ENCODE data around the gene NEK9.

The NEK9 gene

GRCh38 chr14:75063491-75064204, 63.2 kb downstream of the NEK9 start, which contains the start of gene ACYP1:
TSS of gene ACYP1 (minus strand) at chr14:75064024. CDS start at chr14:75063553, 471 bp downstream.
- TF ChIP-seq CTCF (IDR thresholded peaks at IDR 0.05; ENCODE audit: low read length) (no peak), EZH2phosphoT487 (IDR thresholded peaks at IDR 0.05; ENCODE audit: low read length) (no peak), EZH2 (optimal IDR thresholded peaks at IDR 0.05; ENCODE audit: low read depth, low read length) (no peak)
- H3K4me2 ChIP-seq (ENCODE audit: low read depth, low read length) = peak within 1 kb of the TSS; percentile 85
- no peaks in the 10 kb centered on the region for H4K20me1 ChIP-seq (ENCODE audit: insufficient read depth, low read length)
- H3K36me3 ChIP-seq (replicated peaks; ENCODE audit: insufficient read depth, low read length) = no peaks in the 10 kb centered on the region
- peak within 1 kb of the TSS; percentile 21; the same call in 1 of the 2 replicates for H3K27ac ChIP-seq (ENCODE audit: low read length)
- H3K79me2 ChIP-seq (ENCODE audit: low read length) = peaks cover 19% of the 10 kb centered on the region
- H3K4me1 ChIP-seq (ENCODE audit: low read length) = no peaks in the 10 kb centered on the region
- H2AFZ ChIP-seq (ENCODE audit: low read length) = peak within 1 kb of the TSS; percentile 80
- H3K4me3 ChIP-seq (ENCODE audit: low read length) = peak within 1 kb of the TSS; percentile 83
- peak; percentile 77 for DNase-seq
- H3K9me2 ChIP-seq (replicated peaks; ENCODE audit: insufficient read depth, low read length) = no peaks in the 10 kb centered on the region
- no peaks in the 10 kb centered on the region for H3F3A ChIP-seq (ENCODE audit: insufficient read depth, low read length)
- H3K9ac ChIP-seq (ENCODE audit: low read length) = peak within 1 kb of the TSS; percentile 82
- H3K27me3 ChIP-seq (replicated peaks; ENCODE audit: insufficient read depth, low read length) = no peaks in the 10 kb centered on the region
- no peaks in the 10 kb centered on the region for H3K9me3 ChIP-seq (replicated peaks; ENCODE audit: insufficient read depth, low read length)

GRCh38 chr14:75063013-75063412, 63.8 kb downstream of the NEK9 start:
- Histone ChIP-seq H3K4me1 (ENCODE audit: low read length) (no peaks in the 10 kb centered on the region), H2AFZ (ENCODE audit: low read length) (peak overlapping the region; percentile 80; the same call in 1 of the 2 replicates), H3K27ac (ENCODE audit: low read length) (0 out of 2 replicates have a peak overlapping the region, but pooled peaks have one; percentile 21), H3K9ac (ENCODE audit: low read length) (peak overlapping the region; percentile 82), H4K20me1 (ENCODE audit: insufficient read depth, low read length) (no peaks in the 10 kb centered on the region), H3K4me2 (ENCODE audit: low read depth, low read length) (peak overlapping the region; percentile 85), H3K27me3 (replicated peaks; ENCODE audit: insufficient read depth, low read length) (no peaks in the 10 kb centered on the region), H3K79me2 (ENCODE audit: low read length) (peaks cover 13% of the 10 kb centered on the region), H3K9me3 (replicated peaks; ENCODE audit: insufficient read depth, low read length) (no peaks in the 10 kb centered on the region), H3K36me3 (replicated peaks; ENCODE audit: insufficient read depth, low read length) (no peaks in the 10 kb centered on the region), H3F3A (ENCODE audit: insufficient read depth, low read length) (no peaks in the 10 kb centered on the region), H3K9me2 (replicated peaks; ENCODE audit: insufficient read depth, low read length) (no peaks in the 10 kb centered on the region), H3K4me3 (ENCODE audit: low read length) (peak overlapping the region; percentile 83)
- TF ChIP-seq EZH2 (optimal IDR thresholded peaks at IDR 0.05; ENCODE audit: low read depth, low read length) (no peak), EZH2phosphoT487 (IDR thresholded peaks at IDR 0.05; ENCODE audit: low read length) (no peak), CTCF (IDR thresholded peaks at IDR 0.05; ENCODE audit: low read length) (no peak)
- DNase-seq = peak; percentile 6

GRCh38 chr14:75060420-75060819, 66.4 kb downstream of the NEK9 start:
- peaks cover 13% of the 10 kb centered on the region for H3K79me2 ChIP-seq (ENCODE audit: low read length)

More at GRCh38 chr14:75060420-75060819, 66.4 kb downstream of the NEK9 start:
- Histone ChIP-seq H3K27ac (ENCODE audit: low read length) (no peak overlapping the region), H3F3A (ENCODE audit: insufficient read depth, low read length) (no peaks in the 10 kb centered on the region), H3K36me3 (replicated peaks; ENCODE audit: insufficient read depth, low read length) (no peaks in the 10 kb centered on the region), H2AFZ (ENCODE audit: low read length) (no peak overlapping the region), H3K9me2 (replicated peaks; ENCODE audit: insufficient read depth, low read length) (no peaks in the 10 kb centered on the region), H3K9ac (ENCODE audit: low read length) (no peak overlapping the region), H4K20me1 (ENCODE audit: insufficient read depth, low read length) (no peaks in the 10 kb centered on the region), H3K4me3 (ENCODE audit: low read length) (no peak overlapping the region), H3K27me3 (replicated peaks; ENCODE audit: insufficient read depth, low read length) (no peaks in the 10 kb centered on the region), H3K4me2 (ENCODE audit: low read depth, low read length) (no peak overlapping the region), H3K9me3 (replicated peaks; ENCODE audit: insufficient read depth, low read length) (no peaks in the 10 kb centered on the region), H3K4me1 (ENCODE audit: low read length) (no peaks in the 10 kb centered on the region)
- TF ChIP-seq EZH2 (optimal IDR thresholded peaks at IDR 0.05; ENCODE audit: low read depth, low read length) (no peak), EZH2phosphoT487 (IDR thresholded peaks at IDR 0.05; ENCODE audit: low read length) (no peak), CTCF (IDR thresholded peaks at IDR 0.05; ENCODE audit: low read length) (no peak)
- no peak for DNase-seq

Measured in MM.1S (cell line).